SK-N-SH (cell line): ENCODE results near the gene RNF187. TPM values are rescaled to one million over a fixed set of nuclear protein-coding genes. Genes with fewer than 3 reads are reported as not detected.

ENCODE experiments used
- CTCF ChIA-PET: fragments of 300-600, 350-600 bp; formaldehyde crosslinking; extraction: SDS; loops from one replicate; lab custom pipeline; 2021; lab: Yijun Ruan, JAX
- POLR2A ChIA-PET: fragments of 350-600 bp; sonication (Branson Sonifier 250); formaldehyde crosslinking; extraction: SDS; loops from one replicate; lab custom pipeline; 2020; ENCODE audit warnings: antibody characterized with exemption, inconsistent platforms; lab: Yijun Ruan, JAX
- DNase-seq: peaks from one replicate; pipeline ENCODE4 v3.0.0; 2012
- H2AFZ ChIP-seq: fragments of 200-600 bp; sonication (generic); 2 replicates; pipeline ENCODE4 v1.8.1; 2016; ENCODE audit warnings: antibody characterized with exemption, mild to moderate bottlenecking, low read depth
- H3F3A ChIP-seq: fragments of 200-600 bp; sonication (generic); replicated peaks from 2 replicates; pipeline ENCODE3; 2016; ENCODE audit warnings: antibody characterized with exemption, mild to moderate bottlenecking; ENCODE audit not compliant: insufficient read depth
- H3K27ac ChIP-seq, 2 experiments: fragments of 200-500 bp in 1 of 2; fragments of 200-600 bp in 1 of 2; sonication (Bioruptor generic) in 1 of 2; sonication (generic), shearing (Covaris generic) in 1 of 2; 2 replicates each; pipeline versions ENCODE4 v1.5.1 to v1.6.1; 2014 to 2016; ENCODE audit warnings: low read depth in 2 of 2, inconsistent platforms in 1 of 2, low read length in 1 of 2, mild to moderate bottlenecking in 1 of 2, mixed read lengths in 1 of 2
- H3K27me3 ChIP-seq: fragments of 200-600 bp; sonication (generic), shearing (Covaris generic); 2 replicates; pipeline ENCODE4 v1.6.1; 2016; ENCODE audit warnings: mixed run types; ENCODE audit not compliant: insufficient read depth
- H3K36me3 ChIP-seq, 2 experiments: fragments of 200-500 bp in 1 of 2; fragments of 200-600 bp in 1 of 2; sonication (Bioruptor generic) in 1 of 2; sonication (generic) in 1 of 2; replicated peaks in 1 of 2; 2 replicates each; pipeline versions ENCODE3 to v1.5.1; 2014 to 2016; ENCODE audit warnings: low read length in 1 of 2, mild to moderate bottlenecking in 1 of 2; ENCODE audit not compliant: insufficient read depth in 2 of 2, control insufficient read depth in 1 of 2
- H3K4me1 ChIP-seq, 2 experiments: fragments of 200-500 bp in 1 of 2; fragments of 200-600 bp in 1 of 2; sonication (Bioruptor generic) in 1 of 2; sonication (generic), shearing (Covaris generic) in 1 of 2; 2 replicates each; pipeline versions ENCODE4 v1.5.1 to v1.6.1; 2014 to 2016; ENCODE audit warnings: low read depth in 1 of 2, low read length in 1 of 2, mixed run types in 1 of 2; ENCODE audit not compliant: insufficient read depth in 2 of 2, control insufficient read depth in 1 of 2
- H3K4me2 ChIP-seq: fragments of 200-600 bp; sonication (generic), shearing (Covaris generic); 2 replicates; pipeline ENCODE4 v1.6.1; 2017; ENCODE audit warnings: mixed run types
- H3K4me3 ChIP-seq, 2 experiments: fragments of 200-500 bp in 1 of 2; fragments of 200-600 bp in 1 of 2; sonication (Bioruptor generic) in 1 of 2; sonication (generic), shearing (Covaris generic) in 1 of 2; 2 replicates each; pipeline versions ENCODE4 v1.5.1 to v1.8.1; 2014 to 2016; ENCODE audit warnings: low read depth in 2 of 2, inconsistent platforms in 1 of 2, low read length in 1 of 2, mild to moderate bottlenecking in 1 of 2, mixed read lengths in 1 of 2, moderate library complexity in 1 of 2
- H3K79me2 ChIP-seq: fragments of 200-600 bp; sonication (generic); 2 replicates; pipeline ENCODE4 v1.8.1; 2017; ENCODE audit warnings: mild to moderate bottlenecking; ENCODE audit not compliant: insufficient read depth
- H3K9ac ChIP-seq: fragments of 200-600 bp; sonication (generic); 2 replicates; pipeline ENCODE4 v1.6.1; 2017; ENCODE audit warnings: mixed run types
- H3K9me2 ChIP-seq: fragments of 200-600 bp; sonication (generic); 2 replicates; pipeline ENCODE4 v1.6.1; 2017; ENCODE audit warnings: mixed run types
- H3K9me3 ChIP-seq: fragments of 200-600 bp; sonication (generic); 2 replicates; pipeline ENCODE4 v1.6.1; 2017; ENCODE audit warnings: mixed run types, mild to moderate bottlenecking, moderate library complexity
- H4K20me1 ChIP-seq: fragments of 200-600 bp; sonication (generic); 2 replicates; pipeline ENCODE4 v1.6.1; 2017; ENCODE audit warnings: mild to moderate bottlenecking, mixed run types; ENCODE audit not compliant: insufficient read depth
- EP300 ChIP-seq, 2 experiments: IDR thresholded peaks; 2 replicates each; pipeline versions ENCODE4 v1.4.0 to v1.6.1; 2012; ENCODE audit warnings: borderline replicate concordance in 1 of 2, low read depth in 1 of 2, low read length in 1 of 2
- FOSL2 ChIP-seq: IDR thresholded peaks from 2 replicates; pipeline ENCODE4 v1.4.0; 2012; ENCODE audit warnings: low read depth, mild to moderate bottlenecking, moderate library complexity, borderline replicate concordance
- FOXM1 ChIP-seq: IDR thresholded peaks from 2 replicates; pipeline ENCODE4 v1.4.0; 2012; ENCODE audit warnings: low read depth, mild to moderate bottlenecking
- GATA2 ChIP-seq: sonication (generic); formaldehyde crosslinking; IDR thresholded peaks from 2 replicates; pipeline ENCODE4 v1.5.0; 2020; ENCODE audit warnings: mild to moderate bottlenecking, missing genetic modification reagents
- MXI1 ChIP-seq: IDR thresholded peaks from 2 replicates; pipeline ENCODE4 v1.6.1; 2012; ENCODE audit warnings: mild to moderate bottlenecking, low read depth, low read length, improper control_type of control experiment
- NRF1 ChIP-seq: IDR thresholded peaks from 2 replicates; pipeline ENCODE4 v1.6.1; 2012; ENCODE audit warnings: low read depth, mild to moderate bottlenecking, low read length
- POLR2AphosphoS5 ChIP-seq: IDR thresholded peaks from 2 replicates; pipeline ENCODE4 v1.6.1; 2012; ENCODE audit warnings: low read depth, low read length
- RXRA ChIP-seq: IDR thresholded peaks from 2 replicates; pipeline ENCODE4 v1.4.0; 2012; ENCODE audit warnings: low read depth, mild to moderate bottlenecking, borderline replicate concordance
- WGBS: methylation state at CpG from one replicate; pipeline ENCODE4 v1.1.6; 2017; ENCODE audit warnings: low lambda C conversion rate; 5-methylcytosine and 5-hydroxymethylcytosine counted together
- polyA plus RNA-seq, 3 experiments: library from polyadenylated mRNA; depleted of rRNA; stranded (reverse); fragments of >200 nt; gene quantifications; 2 replicates each; pipeline ENCODE4 v1.2.3, GENCODE V29; 2012
- TF ChIP-seq, protein P1 (sequence below): fragments of 150-350 bp; IDR thresholded peaks from 2 replicates; pipeline ENCODE4 v1.6.1; 2016; ENCODE audit warnings: mild to moderate bottlenecking, low read depth, low read length
- TF ChIP-seq, protein P2 (sequence below): IDR thresholded peaks from 2 replicates; pipeline ENCODE4 v1.4.0; 2012; ENCODE audit warnings: low read depth
- TF ChIP-seq, protein P3 (sequence below): fragments of 200-600 bp; sonication (generic); IDR thresholded peaks from 2 replicates; pipeline ENCODE4 v1.6.1; 2017; ENCODE audit warnings: antibody characterized with exemption, mild to moderate bottlenecking, moderate library complexity
- TF ChIP-seq, protein P4 (sequence below): IDR thresholded peaks from 2 replicates; pipeline ENCODE4 v1.4.0; 2012; ENCODE audit warnings: low read depth, borderline replicate concordance
- TF ChIP-seq, protein P5 (sequence below): IDR thresholded peaks from 2 replicates; pipeline ENCODE4 v1.4.0; 2012; ENCODE audit warnings: low read depth, borderline replicate concordance

RNF187 gene
- polyA plus RNA-seq, 1 of the 3 experiments (the other 2 are of a cell fraction), result 71.1 TPM

DNA sequence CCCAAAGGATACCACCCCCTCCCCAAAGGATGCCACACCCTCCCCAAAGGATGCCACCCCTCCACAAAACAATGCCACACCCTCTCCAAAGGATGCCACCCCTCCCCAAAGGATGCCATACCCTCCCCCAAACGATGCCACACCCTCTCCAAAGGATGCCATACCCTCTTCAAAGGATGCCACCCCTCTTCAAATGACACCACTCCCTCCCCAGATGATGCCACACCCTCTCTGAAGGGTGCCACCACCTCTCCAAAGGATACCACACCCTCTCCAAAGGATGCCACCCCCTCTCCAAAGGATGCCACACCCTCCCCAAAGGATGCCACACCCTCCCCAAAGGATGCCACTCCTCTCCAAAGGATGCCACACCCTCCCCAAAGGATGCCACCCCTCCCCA lies 48.9 kb upstream of the RNF187 start:
- Histone ChIP-seq H3F3A (no peaks in the 10 kb centered on the region), H3K9me3 (no peaks in the 10 kb centered on the region), H3K4me3 (no peak overlapping the region), H3K27ac (no peak overlapping the region), H3K4me1 (peaks cover 0 to 2% of the 10 kb centered on the region in 2 experiments; a peak in 1 of 4 replicates), H3K79me2 (no peaks in the 10 kb centered on the region), H3K9ac (no peak overlapping the region), H4K20me1 (no peaks in the 10 kb centered on the region), H3K4me2 (no peak overlapping the region), H3K9me2 (no peaks in the 10 kb centered on the region), H3K36me3 (no peaks in the 10 kb centered on the region), H3K27me3 (no peaks in the 10 kb centered on the region), H2AFZ (no peak overlapping the region)
- TF ChIP-seq, protein P1, sequence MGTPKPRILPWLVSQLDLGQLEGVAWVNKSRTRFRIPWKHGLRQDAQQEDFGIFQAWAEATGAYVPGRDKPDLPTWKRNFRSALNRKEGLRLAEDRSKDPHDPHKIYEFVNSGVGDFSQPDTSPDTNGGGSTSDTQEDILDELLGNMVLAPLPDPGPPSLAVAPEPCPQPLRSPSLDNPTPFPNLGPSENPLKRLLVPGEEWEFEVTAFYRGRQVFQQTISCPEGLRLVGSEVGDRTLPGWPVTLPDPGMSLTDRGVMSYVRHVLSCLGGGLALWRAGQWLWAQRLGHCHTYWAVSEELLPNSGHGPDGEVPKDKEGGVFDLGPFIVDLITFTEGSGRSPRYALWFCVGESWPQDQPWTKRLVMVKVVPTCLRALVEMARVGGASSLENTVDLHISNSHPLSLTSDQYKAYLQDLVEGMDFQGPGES, result no peak
- TF ChIP-seq, protein P2, sequence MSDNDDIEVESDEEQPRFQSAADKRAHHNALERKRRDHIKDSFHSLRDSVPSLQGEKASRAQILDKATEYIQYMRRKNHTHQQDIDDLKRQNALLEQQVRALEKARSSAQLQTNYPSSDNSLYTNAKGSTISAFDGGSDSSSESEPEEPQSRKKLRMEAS, result no peak
- TF ChIP-seq, protein P3, sequence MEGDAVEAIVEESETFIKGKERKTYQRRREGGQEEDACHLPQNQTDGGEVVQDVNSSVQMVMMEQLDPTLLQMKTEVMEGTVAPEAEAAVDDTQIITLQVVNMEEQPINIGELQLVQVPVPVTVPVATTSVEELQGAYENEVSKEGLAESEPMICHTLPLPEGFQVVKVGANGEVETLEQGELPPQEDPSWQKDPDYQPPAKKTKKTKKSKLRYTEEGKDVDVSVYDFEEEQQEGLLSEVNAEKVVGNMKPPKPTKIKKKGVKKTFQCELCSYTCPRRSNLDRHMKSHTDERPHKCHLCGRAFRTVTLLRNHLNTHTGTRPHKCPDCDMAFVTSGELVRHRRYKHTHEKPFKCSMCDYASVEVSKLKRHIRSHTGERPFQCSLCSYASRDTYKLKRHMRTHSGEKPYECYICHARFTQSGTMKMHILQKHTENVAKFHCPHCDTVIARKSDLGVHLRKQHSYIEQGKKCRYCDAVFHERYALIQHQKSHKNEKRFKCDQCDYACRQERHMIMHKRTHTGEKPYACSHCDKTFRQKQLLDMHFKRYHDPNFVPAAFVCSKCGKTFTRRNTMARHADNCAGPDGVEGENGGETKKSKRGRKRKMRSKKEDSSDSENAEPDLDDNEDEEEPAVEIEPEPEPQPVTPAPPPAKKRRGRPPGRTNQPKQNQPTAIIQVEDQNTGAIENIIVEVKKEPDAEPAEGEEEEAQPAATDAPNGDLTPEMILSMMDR, result no peak
- TF ChIP-seq, protein P4, sequence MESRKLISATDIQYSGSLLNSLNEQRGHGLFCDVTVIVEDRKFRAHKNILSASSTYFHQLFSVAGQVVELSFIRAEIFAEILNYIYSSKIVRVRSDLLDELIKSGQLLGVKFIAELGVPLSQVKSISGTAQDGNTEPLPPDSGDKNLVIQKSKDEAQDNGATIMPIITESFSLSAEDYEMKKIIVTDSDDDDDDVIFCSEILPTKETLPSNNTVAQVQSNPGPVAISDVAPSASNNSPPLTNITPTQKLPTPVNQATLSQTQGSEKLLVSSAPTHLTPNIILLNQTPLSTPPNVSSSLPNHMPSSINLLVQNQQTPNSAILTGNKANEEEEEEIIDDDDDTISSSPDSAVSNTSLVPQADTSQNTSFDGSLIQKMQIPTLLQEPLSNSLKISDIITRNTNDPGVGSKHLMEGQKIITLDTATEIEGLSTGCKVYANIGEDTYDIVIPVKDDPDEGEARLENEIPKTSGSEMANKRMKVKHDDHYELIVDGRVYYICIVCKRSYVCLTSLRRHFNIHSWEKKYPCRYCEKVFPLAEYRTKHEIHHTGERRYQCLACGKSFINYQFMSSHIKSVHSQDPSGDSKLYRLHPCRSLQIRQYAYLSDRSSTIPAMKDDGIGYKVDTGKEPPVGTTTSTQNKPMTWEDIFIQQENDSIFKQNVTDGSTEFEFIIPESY, result no peak
- no peak for TF ChIP-seq GATA2
- TF ChIP-seq NRF1, result no peak
- no peak for TF ChIP-seq FOSL2
- no peak for TF ChIP-seq EP300 (IDR thresholded peaks at IDR 0.05; ENCODE audit: borderline replicate concordance in 1 of 2, low read depth in 1 of 2, low read length in 1 of 2)
- TF ChIP-seq POLR2AphosphoS5, result no peak
- ChIA-PET CTCF (interaction anchor here (0.8 to 1.0 kb wide), 2 partner anchors 16 to 23 kb away, joined by 3 to 4 read pairs; no protein-coding TSS in a partner anchor), POLR2A (no interaction called here)
- 33% methylated on average over 1 of the region's 1 CpG for WGBS
- DNase-seq, result no peak

DNA sequence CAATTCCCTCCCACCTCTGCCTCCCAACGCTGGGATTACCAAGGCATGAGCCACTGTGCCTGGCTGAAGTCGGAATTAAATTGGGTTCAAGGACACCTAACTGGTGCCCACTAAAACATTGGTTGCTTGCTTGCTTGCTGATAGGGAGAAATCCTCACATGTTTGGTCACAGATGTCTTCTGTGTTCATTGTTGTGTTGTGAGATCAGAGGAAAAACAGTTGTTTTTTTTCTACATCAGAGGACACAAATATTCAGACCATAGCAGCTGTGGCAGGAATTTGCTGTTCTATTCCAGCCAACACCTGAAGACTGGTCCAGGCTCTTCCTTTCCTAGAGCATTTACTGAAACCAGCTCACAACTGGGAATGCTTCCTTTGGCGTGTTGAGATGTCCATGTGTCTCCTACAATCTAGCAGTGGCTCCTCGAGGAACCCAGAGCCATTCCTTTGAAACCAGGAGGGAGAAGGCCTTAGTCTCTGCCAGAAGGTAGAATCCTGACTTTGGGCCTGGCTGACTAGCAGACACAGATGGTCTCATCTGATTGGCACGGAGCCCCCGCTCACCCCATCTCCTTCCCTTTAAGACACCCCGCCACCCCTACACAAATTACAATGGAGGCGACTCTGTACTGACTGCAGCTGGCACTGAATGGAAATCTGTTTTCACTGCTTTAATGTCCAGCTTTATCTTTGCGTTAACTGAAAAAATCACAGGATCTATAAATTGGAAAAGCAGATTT lies 46.3 kb upstream of the RNF187 start:
- WGBS, result 72% methylated on average over 9 of the region's 9 CpGs
- Histone ChIP-seq H3K27me3 (no peaks in the 10 kb centered on the region), H3K36me3 (no peaks in the 10 kb centered on the region)

More for the DNA sequence above, 46.3 kb upstream of the RNF187 start:
- H3F3A ChIP-seq, result no peaks in the 10 kb centered on the region
- CTCF ChIA-PET, result interaction anchor here (0.7 to 1.5 kb wide), 4 partner anchors 8 to 59 kb away, joined by 3 to 5 read pairs (median 3); no protein-coding TSS in a partner anchor
- POLR2A ChIA-PET, result no interaction called here
- peaks cover 0 to 2% of the 10 kb centered on the region in 2 experiments; a peak in 1 of 4 replicates for H3K4me1 ChIP-seq
- H3K9me2 ChIP-seq, result no peaks in the 10 kb centered on the region
- TF ChIP-seq FOXM1 (no peak), RXRA (no peak), MXI1 (no peak)
- TF ChIP-seq, protein P2, result no peak
- TF ChIP-seq, protein P5, sequence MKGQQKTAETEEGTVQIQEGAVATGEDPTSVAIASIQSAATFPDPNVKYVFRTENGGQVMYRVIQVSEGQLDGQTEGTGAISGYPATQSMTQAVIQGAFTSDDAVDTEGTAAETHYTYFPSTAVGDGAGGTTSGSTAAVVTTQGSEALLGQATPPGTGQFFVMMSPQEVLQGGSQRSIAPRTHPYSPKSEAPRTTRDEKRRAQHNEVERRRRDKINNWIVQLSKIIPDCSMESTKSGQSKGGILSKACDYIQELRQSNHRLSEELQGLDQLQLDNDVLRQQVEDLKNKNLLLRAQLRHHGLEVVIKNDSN, result no peak
- no peaks in the 10 kb centered on the region for H4K20me1 ChIP-seq
- no peak overlapping the region for H3K4me2 ChIP-seq
- H3K9me3 ChIP-seq, result no peaks in the 10 kb centered on the region
- no peak overlapping the region for H3K9ac ChIP-seq
- H2AFZ ChIP-seq, result no peak overlapping the region
- no peak for DNase-seq
- H3K4me3 ChIP-seq, result no peak overlapping the region
- H3K79me2 ChIP-seq, result no peaks in the 10 kb centered on the region
- no peak overlapping the region for H3K27ac ChIP-seq
